A549 (cell line): ENCODE results near the gene SPA17.

Experiments
- CTCF ChIP-seq: fragments of >200 bp; sonication (Bioruptor Twin); formaldehyde crosslinking; IDR thresholded peaks from 3 replicates; pipeline ENCODE4 v1.5.1; 2016
- ELK1 ChIP-seq: fragments of 150-350 bp; IDR thresholded peaks from 2 replicates; pipeline ENCODE4 v1.6.1; 2014; ENCODE audit warnings: low read depth, mild to moderate bottlenecking, low read length
- EP300 ChIP-seq, 2 experiments: fragments of >200 bp; sonication (Bioruptor Twin); formaldehyde crosslinking; IDR thresholded peaks; 2 replicates in 1 of 2; 3 replicates in 1 of 2; pipeline ENCODE4 v1.6.1; 2016 to 2017
- HOXA7 ChIP-seq: fragments of 250-450 bp; sonication (Bioruptor Pico); IDR thresholded peaks from 2 replicates; pipeline ENCODE4 v1.5.0; 2020; ENCODE audit warnings: mild to moderate bottlenecking, moderate library complexity
- MAZ ChIP-seq: fragments of 150-350 bp; IDR thresholded peaks from 2 replicates; pipeline ENCODE4 v1.6.1; 2014; ENCODE audit warnings: antibody characterized with exemption, low read depth, low read length, borderline replicate concordance
- PBX3 ChIP-seq: IDR thresholded peaks from 2 replicates; pipeline ENCODE4 v1.6.1; 2012
- POLR2A ChIP-seq: IDR thresholded peaks from 2 replicates; pipeline ENCODE4 v1.6.1; 2012; ENCODE audit warnings: mild to moderate bottlenecking, low read length
- RFX5 ChIP-seq: fragments of 450-650 bp; IDR thresholded peaks from 2 replicates; pipeline ENCODE4 v1.7.1; 2014; ENCODE audit warnings: antibody characterized with exemption, mild to moderate bottlenecking, moderate library complexity
- ZC3H11A ChIP-seq: fragments of 450-650 bp; IDR thresholded peaks from 2 replicates; pipeline ENCODE4 v1.6.1; 2014; ENCODE audit warnings: antibody characterized with exemption, mild to moderate bottlenecking
- TF ChIP-seq, protein P1 (sequence below): fragments of 200-600 bp; sonication (generic); IDR thresholded peaks from 2 replicates; pipeline ENCODE4 v1.6.1; 2016; ENCODE audit warnings: antibody characterized with exemption, mild to moderate bottlenecking, moderate library complexity
- TF ChIP-seq, protein P2 (sequence below): fragments of >200 bp; sonication (Bioruptor Twin); formaldehyde crosslinking; IDR thresholded peaks from 3 replicates; pipeline ENCODE4 v1.6.1; 2016

DNA sequence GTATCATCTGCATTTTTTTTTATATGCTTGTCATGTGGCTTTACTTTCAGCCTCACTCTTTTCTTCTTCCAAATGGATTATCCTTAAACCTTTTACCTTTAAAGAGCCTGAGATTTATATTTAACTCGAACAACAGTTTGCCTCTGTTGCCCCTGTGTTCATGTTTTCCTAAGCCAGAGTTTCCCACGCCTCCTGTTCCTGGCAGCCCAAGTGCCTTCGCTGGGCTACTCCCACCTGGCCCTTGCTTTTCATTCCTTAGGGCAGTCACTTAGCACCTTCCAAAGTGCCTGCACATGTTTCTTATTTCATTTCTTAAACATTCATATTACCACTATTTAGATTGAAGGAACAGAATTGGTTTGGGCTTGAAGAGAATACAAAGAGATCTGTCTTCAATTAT lies 37.8 kb upstream of the SPA17 start:
- TF ChIP-seq CTCF (no peak), PBX3 (no peak), ELK1 (no peak), POLR2A (no peak), HOXA7 (no peak), MAZ (no peak), EP300 (IDR thresholded peaks at IDR 0.05) (no peak), ZC3H11A (no peak), RFX5 (no peak)
- TF ChIP-seq, protein P1, sequence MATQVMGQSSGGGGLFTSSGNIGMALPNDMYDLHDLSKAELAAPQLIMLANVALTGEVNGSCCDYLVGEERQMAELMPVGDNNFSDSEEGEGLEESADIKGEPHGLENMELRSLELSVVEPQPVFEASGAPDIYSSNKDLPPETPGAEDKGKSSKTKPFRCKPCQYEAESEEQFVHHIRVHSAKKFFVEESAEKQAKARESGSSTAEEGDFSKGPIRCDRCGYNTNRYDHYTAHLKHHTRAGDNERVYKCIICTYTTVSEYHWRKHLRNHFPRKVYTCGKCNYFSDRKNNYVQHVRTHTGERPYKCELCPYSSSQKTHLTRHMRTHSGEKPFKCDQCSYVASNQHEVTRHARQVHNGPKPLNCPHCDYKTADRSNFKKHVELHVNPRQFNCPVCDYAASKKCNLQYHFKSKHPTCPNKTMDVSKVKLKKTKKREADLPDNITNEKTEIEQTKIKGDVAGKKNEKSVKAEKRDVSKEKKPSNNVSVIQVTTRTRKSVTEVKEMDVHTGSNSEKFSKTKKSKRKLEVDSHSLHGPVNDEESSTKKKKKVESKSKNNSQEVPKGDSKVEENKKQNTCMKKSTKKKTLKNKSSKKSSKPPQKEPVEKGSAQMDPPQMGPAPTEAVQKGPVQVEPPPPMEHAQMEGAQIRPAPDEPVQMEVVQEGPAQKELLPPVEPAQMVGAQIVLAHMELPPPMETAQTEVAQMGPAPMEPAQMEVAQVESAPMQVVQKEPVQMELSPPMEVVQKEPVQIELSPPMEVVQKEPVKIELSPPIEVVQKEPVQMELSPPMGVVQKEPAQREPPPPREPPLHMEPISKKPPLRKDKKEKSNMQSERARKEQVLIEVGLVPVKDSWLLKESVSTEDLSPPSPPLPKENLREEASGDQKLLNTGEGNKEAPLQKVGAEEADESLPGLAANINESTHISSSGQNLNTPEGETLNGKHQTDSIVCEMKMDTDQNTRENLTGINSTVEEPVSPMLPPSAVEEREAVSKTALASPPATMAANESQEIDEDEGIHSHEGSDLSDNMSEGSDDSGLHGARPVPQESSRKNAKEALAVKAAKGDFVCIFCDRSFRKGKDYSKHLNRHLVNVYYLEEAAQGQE = no peak
- TF ChIP-seq, protein P2, sequence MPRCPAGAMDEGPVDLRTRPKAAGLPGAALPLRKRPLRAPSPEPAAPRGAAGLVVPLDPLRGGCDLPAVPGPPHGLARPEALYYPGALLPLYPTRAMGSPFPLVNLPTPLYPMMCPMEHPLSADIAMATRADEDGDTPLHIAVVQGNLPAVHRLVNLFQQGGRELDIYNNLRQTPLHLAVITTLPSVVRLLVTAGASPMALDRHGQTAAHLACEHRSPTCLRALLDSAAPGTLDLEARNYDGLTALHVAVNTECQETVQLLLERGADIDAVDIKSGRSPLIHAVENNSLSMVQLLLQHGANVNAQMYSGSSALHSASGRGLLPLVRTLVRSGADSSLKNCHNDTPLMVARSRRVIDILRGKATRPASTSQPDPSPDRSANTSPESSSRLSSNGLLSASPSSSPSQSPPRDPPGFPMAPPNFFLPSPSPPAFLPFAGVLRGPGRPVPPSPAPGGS = no peak
